ENCODE data around the gene DYNLT1.
A peak's percentile ranks its signal among the peaks of the same experiment; 100 is the strongest.
"Not testable (repeated sequence)": the region's sequence is repeated elsewhere in the genome, so short reads cannot be mapped to it uniquely, and the experiment has no call there.

DYNLT1 gene

GRCh38 chr6:158622545-158623190, 21.9 kb downstream of the DYNLT1 start:
- DNase-seq (ENCODE audit: low read depth): no peak

- no peak for DNase-seq (ENCODE audit: low read depth)
Measured at GRCh38 chr6:158621694-158622544, 22.6 kb downstream of the DYNLT1 start.

- DNase-seq (ENCODE audit: low read depth): no peak
Measured at GRCh38 chr6:158620963-158621693, 23.4 kb downstream of the DYNLT1 start.

- DNase-seq (ENCODE audit: low read depth): no peak
Measured at GRCh38 chr6:158619922-158620801, 24.4 kb downstream of the DYNLT1 start.

GRCh38 chr6:158618289-158618688, 26.3 kb downstream of the DYNLT1 start:
- DNase-seq (ENCODE audit: low read depth): not testable (repeated sequence)

- DNase-seq (ENCODE audit: low read depth): not testable (repeated sequence)
Measured at GRCh38 chr6:158614606-158615005, 29.9 kb downstream of the DYNLT1 start.

- DNase-seq (ENCODE audit: low read depth): no peak
Measured at GRCh38 chr6:158611541-158612370, 32.8 kb downstream of the DYNLT1 start.

- no peak for DNase-seq (ENCODE audit: low read depth)
Measured at GRCh38 chr6:158611039-158611438, 33.5 kb downstream of the DYNLT1 start.

- no peak for DNase-seq (ENCODE audit: low read depth)
Measured at GRCh38 chr6:158610319-158610968, 34.1 kb downstream of the DYNLT1 start.

- no peak for DNase-seq (ENCODE audit: low read depth)
Measured at GRCh38 chr6:158609455-158610155, 34.9 kb downstream of the DYNLT1 start.

- DNase-seq (ENCODE audit: low read depth): no peak
Measured at GRCh38 chr6:158608221-158608620, 36.3 kb downstream of the DYNLT1 start.

GRCh38 chr6:158607411-158608170, 37.0 kb downstream of the DYNLT1 start:
- no peak for DNase-seq (ENCODE audit: low read depth)

- DNase-seq (ENCODE audit: low read depth): no peak
Measured at GRCh38 chr6:158606935-158607334, 37.6 kb downstream of the DYNLT1 start.

GRCh38 chr6:158606011-158606410, 38.5 kb downstream of the DYNLT1 start:
- DNase-seq (ENCODE audit: low read depth): not testable (repeated sequence)

GRCh38 chr6:158605266-158605878, 39.2 kb downstream of the DYNLT1 start:
- DNase-seq (ENCODE audit: low read depth): peak; percentile 14

- no peak for DNase-seq (ENCODE audit: low read depth)
Measured at GRCh38 chr6:158604048-158604406, 40.5 kb downstream of the DYNLT1 start.

- DNase-seq (ENCODE audit: low read depth): no peak
Measured at GRCh38 chr6:158603261-158604047, 41.1 kb downstream of the DYNLT1 start.

- no peak for DNase-seq (ENCODE audit: low read depth)
Measured at GRCh38 chr6:158599635-158600034, 44.9 kb downstream of the DYNLT1 start.
